Activated T-helper 1 cell treated with Interleukin-2 at 50 U/mL for 16 hours (primary cell): ENCODE results near the gene BRI3.

ENCODE experiments used
- DNase-seq: peaks from one replicate; pipeline ENCODE4 v3.0.0-alpha.2; 2020; ENCODE audit warnings: low read depth

Gene BRI3

DNA sequence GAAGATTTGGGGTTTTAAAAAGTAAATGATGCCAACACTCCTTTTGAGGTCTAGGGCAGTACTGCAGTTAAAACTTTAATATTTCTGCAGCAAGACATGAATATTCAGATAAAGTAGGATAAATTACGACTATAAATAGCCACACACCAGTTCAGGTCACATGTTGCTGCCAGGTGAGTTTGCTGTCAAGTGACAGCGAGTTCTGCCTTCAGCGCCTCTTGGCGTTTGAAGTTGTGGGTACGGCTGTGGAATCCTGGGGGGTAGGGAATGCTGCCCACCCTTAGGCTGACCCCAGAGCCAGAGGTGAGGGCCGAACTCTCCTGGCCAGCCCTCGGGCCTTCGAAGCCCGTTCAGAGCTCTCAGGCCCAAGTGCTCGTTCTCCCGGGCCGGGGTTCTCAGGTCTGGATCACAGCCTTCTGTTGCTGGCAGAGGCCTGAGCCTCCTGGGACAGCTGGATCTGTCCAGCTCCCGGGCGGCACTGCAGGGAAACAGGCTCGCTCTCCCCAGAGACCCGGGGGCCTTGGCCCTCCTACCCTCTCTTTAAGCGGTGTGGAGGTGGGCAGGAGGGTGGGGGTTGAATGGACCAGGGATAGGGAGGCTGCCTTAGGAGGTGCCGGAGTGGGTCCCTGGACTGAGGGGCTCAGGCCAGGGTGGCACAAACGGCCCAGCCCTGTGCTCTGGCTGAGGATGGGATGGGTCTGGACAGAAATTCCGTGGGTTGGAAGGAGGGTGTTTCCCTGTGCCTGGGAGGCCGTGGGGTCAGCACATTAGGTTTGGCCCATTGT is 5.4 kb downstream of the BRI3 start:
- DNase-seq = no peak

DNA sequence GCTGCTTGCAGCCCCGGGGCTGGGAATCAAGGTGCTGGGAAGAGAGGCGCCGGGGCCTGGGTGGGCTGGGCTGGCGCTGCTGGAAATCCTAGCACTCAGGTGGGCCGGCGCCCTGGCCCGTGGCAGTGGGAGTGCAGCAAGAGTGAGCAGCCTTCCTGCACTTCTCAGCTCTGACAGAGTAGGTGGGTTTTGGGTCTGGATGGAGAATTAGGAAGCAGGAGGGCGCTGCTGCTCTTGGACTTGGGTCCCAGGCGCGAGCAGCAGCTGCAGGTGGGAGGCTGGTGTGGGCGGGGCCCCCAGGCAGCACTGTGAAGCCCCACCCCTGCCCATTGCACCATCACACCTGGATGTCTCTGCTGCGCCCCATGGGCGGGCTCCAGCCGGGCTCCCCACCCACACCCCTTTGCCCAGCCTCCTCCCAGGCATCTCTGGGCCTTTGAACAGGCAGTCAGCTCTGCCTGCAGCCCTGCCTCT is 6.0 kb downstream of the BRI3 start:
- no peak for DNase-seq

DNA sequence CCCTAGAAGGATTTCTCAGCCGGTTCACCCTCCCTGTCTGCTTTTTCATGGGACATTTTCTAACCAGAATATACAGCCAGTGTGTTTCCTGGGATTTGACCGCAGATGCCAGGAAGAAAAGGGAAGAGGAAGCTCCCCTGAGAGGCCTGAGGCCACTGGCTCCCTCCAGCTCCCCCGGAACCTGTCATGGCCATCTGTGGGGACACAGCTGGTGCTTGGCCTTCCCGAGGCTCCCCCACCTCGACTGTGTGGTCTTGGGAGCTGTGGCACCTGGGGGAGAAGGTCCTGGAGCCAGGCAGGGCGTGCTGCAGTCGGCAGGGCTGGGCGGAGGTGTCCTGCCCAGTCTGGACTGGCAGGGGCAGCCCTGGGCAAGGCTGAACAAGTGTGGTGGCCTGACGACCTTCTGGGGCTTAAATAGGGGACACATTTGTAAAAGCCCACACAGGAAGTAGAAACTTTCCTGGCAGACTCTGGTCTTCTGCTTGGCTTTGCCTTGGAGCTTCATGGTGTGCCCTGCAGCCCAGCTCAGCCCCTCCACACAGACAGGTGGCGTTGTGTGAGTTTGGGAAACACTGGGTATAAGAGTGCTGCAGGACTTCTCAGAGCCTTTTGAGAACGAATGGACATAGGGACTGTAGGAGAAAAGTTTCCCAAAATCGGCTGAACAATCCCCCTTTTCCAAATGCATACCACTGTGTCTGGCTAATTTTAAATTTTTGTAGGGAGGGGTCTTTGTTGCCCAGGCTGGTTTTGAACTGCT is 6.8 kb downstream of the BRI3 start:
- DNase-seq = no peak

DNA sequence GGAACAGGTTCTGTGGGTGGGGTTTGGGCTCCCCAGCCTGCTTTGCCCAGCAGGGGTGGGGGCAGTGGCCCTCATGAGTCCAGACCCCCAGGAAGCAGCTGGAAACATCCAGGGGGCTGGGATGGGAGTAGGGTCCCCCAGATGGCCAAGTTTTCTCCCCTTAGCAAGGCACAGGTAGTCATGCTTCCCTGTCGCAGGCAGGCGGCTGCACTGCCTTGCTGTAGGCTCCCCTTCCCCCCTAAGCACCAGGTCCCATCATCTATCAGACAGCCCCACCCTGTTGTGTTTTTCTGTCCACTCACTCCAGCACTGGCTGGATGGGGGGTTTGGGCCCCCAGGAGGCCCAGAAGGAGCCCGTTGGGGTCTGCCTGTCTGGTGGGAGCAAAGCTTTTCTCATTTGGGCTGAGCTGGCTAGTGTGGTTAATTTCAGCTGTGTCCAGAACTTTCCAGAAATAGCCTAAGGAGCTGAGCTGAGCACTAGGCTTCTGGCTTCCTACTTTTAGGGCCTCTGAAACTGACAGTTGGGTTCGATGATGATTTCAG is 7.9 kb downstream of the BRI3 start:
- no peak for DNase-seq

DNA sequence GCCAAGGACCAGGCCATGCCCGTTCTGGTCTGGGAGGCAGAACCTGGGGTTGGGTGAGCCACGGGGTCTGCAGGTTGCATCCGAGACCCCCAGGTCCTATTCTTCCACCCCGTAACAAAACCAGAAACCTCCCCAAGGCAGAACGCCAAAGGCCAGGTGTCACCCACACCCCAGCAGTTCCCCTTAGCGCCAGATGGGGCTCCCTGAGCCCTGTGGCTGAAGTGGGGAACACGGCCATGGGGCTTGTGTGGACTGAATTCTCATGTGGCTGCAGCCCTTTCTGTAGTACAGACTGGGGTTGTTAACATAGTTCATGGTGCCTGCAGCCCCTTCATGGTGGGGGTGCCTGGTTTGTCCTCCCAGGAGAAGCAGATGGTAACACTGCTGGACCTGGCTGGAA is 10.2 kb downstream of the BRI3 start:
- no peak for DNase-seq

DNA sequence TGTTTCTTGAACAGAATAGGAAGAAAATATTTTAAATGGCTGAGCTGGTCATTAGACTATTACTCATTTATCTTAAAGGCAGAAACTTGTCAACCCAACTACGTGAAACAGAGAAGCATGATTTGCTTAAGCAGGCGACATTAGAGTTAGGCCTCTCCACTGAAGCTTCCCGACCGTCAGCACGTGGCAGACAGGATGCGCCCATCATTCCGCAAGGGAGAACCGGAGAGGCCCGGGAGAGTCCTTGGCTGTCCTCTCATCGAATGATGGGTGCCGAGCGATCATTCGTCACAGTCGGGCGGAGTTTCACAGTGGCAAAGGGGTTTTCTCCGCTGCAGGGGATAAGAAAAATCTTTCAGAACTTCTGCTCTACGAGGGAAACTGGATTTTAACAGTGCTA is 11.8 kb downstream of the BRI3 start:
- DNase-seq = no peak

DNA sequence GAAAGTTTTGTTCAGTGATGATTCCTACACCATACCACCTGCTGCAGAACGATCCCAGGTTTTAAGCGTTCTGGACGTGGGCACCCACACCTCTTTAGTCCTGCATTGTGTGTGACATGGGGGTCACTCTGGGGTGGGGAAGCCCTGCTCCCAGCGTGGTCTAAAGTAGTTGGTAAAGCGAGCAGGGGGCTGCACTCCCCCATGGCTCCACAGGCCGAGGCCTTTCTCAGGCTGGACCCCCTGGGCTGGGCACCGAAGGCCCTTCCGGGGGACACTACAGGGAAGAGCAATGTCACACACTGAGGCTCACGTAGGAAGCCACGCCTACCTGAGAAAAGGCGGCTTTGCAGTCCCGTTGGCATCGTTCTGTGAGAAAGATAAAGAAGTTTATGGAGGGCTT is 12.3 kb downstream of the BRI3 start:
- DNase-seq = no peak

DNA sequence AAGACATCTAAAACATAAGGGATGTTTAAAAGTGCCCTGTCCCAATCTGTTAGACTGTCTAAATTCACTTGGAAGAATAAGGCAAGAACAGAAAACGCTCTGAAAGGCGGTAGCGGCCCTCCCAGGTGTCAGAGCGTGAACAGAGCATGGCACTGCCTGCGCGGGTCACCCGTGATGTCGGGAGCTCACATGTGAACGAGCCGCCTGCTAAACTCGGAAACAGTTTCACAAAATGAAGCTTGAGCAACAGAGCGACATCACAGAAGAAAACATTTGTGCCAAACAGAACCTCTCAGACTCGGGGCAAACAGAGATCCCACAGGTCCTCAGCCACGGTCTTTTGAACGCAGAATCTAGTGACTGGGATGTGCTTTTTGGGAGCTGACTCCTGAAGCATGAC is 12.8 kb downstream of the BRI3 start:
- no peak for DNase-seq

DNA sequence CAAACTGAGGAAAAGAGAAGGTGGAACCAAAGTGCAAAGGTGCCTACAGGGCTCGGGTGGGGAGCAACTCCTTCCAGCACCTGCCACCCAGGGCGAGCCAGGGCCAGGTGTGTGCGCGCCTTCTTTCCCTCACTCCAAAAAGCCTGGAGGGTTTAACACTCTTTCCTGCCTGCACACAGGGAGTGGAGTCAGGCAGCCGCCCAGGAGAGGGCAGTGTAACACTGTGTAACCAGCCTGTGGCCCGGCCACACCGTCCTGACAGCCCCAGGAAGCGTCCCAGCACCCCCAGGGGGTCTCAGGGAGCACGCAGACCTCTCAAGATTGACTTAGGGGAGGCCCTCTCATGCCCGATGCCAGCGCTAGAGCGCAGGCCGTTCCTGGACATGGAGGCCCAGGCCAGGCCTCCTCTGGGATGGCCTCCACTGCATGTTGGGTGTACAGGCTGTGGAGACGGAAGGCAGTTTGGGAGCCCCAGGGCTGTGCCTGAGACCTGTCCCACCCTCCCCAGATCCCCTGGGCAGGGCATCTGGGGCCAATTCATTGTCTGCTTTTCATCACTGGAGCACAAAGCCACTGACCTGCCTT is 13.4 kb downstream of the BRI3 start:
- DNase-seq = no peak

DNA sequence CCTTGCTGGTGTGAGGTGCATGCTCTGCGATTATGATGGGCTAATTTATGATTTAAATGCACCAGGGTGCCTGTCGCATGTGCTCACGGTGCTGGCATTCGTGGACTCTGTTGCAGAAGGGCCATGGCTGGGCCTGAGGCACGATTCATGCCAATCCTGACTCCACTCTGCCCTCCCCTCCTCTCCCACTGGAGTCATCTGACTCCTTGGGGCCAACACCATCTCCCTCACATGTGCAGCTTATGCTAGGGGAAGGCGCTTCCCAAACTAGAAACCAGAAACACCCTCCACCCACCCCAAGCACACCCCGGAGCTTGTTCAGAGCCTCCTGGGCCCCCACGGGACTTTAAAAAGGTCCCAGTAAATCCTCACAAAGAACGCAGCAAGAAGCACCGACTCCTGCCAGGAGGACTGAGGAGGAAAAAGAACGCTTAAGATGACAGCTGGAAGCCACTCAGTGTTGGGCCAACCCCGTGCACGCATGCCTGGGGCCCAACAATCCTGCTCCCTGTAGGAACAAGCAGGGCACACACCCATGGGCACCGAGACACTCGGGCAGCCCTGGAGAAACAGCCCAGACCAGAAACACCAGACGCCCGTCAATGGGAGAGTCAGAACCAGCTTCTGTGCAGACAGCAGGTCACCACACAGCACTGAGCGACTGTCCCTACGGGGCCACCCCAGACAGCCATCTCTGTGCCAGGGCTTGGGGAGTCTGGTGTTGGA is 14.1 kb downstream of the BRI3 start:
- no peak for DNase-seq

DNA sequence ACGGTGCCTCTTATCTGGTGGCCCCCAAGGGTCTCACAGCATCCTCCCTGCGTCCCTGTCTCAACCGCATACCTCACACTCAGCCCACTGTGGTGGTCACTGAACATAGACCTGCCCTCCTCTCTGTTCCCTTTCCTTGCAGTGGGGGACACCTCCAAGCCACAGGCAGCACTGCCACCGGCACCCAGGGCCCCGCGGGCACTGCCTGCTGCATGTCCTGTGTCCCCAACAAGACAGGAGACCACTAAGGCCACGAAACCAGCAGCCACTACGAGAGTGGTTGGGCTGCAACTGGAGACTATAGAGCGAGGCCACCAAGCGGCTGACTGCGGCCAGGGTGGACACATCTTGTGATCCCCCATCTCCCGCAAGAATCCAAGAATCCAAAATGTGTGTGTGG is 15.3 kb downstream of the BRI3 start:
- DNase-seq = no peak

DNA sequence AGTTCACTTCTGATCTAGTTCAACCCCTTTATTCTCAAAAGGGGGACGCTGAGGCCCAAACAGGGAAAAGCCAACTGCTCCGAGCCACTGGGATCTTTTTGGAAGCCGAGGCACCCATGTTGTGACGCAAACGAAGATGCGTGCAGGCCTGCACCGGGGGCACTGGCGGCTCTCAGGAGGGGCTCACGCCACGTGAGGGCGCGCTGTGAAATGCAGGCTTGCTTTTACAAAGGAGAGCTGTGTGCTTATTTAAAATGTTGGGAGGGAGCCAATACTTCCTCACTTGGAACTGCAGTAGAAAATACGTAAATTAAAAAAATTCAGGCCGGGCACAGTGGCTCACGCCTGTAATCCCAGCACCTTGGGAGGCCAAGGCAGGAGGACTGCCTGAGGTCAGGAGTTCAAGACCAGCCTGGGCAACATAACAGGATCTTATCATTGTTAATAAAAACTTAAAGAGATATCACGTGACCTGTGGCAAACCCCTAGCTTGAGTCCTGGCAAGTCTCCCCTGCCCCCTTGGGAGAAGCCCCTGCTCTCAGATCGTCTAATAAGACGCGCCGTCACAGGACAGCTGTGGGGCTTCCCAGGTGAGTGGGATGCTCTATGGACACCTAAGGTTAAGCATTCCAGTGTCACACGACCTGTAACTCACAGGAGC is 16.3 kb downstream of the BRI3 start:
- no peak for DNase-seq

DNA sequence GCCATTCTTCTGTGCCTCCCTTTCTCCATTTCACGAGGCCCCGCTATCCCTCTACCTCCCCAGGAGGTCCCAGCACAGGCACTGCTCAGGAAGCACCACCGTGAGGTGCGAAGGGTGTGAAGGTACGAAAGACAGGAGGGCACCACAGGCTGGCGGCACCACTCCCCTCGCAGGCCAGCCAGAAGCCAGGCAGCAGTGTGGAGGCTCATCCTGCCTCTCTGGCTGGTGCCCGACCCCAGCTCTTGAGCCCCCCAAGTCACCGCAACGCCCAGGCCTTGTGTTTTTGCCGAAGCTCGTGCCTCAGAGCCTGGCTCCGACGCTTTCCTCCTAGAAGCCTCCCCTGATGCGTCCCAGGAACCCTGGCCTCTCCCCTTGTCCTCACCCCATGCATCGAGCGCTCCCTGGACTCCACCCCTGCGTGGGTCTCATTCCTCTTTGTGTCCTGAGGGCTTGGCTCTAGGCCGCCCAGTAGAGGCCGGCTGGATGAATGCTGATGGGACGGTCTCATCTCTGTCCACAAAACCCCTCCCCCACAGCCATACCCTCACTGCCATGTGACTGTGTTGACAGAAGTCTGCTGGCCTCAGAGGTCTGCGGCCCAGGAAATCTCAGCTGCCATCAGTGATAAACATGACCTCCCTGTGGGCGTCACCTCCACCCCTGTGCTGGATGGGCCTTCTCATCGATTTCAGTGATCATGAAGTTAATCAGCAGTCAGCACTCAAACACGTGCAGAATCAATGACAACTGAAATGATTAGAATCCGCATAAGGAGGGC is 19.3 kb downstream of the BRI3 start:
- DNase-seq = no peak

DNA sequence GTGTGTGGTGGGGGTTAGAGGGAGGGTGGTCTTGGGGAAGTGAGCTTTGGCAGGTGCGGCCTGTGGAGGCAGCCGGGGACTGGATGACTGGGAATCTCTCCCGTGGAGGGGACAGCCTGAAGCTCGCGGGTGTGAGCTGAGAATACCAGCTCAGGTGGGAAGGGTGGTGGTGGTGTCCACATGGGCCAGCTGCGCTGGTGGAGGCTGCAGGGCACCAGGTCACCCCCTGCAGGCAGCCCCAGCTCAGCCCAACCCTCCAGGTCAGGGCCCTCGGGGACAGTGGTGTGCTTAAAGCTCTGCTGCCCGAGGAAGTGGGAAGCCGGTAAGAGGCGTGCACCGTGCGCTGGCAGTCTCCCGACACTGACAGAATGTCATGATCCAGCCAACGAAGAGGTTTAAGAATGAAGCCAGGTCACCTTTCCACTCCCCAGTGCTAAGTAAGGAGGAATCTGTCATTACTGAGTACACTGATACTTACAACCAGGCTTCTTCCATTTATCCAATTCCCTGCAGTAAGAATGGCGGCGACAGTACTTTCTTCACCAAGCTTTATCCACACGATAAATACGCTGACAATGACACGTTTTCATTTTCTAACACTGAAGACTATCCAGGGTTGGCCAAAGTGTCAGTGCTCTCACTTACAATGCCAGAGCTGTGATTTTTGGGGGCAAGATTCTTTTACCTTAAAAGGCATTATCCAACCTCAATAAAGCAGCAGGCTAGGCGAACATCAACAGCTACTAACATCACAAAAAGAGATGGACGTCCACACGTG is 20.4 kb downstream of the BRI3 start:
- DNase-seq = no peak

DNA sequence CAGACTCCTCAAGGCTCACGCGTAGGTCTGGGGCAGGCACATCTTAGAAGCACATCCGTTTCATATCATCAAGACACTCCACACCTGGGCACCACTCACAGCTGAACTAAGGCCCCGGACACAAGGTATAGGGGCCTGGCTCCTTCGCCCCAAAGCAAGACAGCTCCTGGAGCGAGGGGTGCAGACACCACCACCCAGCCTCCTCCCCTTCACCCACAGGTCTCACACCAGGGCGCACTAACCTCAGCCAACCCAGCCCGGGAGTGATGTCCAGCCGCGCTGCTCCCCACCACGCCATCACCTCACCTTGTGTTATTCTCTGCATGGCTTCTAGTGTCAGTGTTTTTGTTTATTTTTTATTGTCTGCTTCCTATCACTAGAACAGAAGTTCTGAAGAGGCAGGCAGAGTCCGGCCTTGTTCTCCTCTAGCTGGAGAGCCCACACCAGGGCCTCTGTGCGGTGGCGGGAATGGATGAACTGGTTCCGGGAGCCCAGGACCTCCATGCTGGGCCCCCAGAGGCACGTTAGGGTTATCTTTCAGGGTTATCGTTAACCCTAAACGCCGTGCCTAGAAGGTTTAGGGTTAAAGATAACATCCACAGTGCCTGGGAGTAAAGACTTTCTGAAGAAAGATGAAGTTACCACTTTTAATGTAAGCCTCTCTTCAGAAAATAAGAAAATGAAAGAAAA is 21.8 kb downstream of the BRI3 start:
- DNase-seq = no peak

DNA sequence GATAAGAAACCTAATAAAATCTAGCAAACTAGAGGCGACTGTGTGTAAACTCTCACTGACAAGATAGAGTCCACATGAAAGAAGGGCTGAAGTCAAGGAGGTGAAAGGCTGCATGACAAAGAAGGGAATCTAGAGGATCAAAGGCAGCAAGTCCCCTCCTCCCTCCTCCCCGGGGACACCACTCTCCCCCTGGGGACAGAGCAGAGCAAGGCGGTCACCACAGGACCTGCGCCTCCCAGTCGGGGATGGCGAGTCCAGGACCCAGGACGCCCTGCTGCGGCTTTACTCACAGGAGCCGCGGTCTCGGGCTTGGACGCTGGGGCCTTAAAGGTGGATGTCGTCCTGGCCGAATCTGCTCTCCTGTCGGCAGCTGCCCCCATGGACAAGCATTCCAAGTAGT is 22.4 kb downstream of the BRI3 start:
- DNase-seq = no peak

DNA sequence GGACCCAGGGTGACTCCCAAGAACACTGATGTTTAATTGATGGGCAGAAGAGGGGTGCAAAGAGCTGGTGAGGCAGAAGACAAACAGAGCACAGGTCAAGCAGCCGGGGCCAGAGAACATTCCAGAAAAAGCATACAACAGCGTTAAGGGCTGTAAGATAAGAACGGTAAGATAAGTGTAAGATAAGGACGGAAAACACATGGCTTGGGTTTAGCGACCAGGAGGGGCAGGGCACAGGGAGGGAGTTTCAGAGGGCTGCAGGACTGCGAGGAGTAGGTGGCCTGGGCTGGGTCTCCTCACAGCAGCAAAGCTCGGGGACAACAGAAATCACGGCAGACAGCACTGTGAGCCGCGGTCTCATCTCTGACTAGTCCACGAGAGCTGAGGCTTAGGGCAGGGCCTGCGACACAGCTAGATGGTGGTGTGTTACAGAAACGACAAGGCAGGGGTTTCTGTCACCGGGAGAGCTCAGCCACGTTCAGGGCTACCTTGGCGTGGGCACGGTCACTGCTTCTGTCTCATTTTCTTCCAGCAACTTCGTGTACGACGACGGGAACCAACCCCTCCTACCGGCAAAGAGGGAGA is 24.6 kb downstream of the BRI3 start:
- DNase-seq = no peak

DNA sequence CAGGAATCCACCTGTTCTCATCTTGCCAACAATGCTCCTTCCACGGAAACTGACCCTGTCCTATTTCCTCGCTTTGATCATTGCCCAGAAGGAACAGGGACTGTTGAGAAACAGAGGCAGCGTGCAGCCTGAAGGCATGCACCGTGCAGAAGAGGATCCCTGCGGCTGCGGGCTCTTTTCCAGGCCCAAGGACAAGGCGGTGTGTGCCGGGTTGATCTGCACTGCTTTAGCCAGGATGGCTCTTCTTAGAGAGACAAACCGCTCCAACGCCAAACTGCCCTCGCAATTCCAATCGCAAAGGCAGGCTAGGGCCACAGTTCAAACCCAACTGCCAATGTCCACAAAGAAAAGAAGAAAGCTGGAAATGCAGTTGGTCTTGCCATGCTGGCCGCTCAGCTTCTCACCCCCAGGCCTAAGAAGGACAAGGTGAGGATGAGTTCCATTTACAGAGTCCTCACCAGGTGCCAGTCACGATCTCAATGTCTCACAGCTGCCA is 26.5 kb downstream of the BRI3 start:
- DNase-seq = no peak

DNA sequence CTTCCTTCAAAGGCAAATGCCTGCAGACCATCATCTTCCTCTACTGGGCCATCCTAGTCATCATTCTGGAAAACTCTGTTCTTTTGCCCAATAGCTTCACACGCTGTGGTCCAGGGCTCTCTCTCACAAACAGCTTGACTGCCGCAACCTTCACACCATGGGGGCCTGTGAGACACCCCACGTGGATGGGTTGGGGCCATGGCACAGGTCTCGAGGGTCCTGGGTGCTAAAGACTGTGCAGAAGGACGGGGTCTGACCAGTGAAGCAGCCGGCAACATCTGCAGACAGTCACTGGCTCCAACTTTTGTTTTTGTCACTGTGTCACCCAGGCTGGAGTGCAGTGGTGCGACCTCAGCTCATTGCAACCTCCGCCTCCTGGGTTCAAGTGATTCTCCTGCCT is 28.1 kb downstream of the BRI3 start:
- no peak for DNase-seq
